HepG2 (cell line): ENCODE data around the gene FBXL13. TPM values are rescaled to one million over a fixed set of nuclear protein-coding genes. Genes with fewer than 3 reads are reported as not detected.

Source experiments
- ATAC-seq: fragments of 200-7000 bp; cut with Tn5 transposase; 3 replicates; pipeline ENCODE4 v1.9.1; 2020; ENCODE audit warnings: mild to moderate bottlenecking, moderate library complexity
- BruUV-seq: library from RNA; stranded (reverse); fragments of 400-500 nt; replicated peaks from 2 replicates; lab custom pipeline; 2021; lab: Mats Ljungman, UMichigan
- CTCF ChIA-PET: fragments of 300-600 bp; formaldehyde crosslinking; extraction: SDS; loops from one replicate; lab custom pipeline; 2021; ENCODE audit warnings: low total read pairs, inconsistent platforms, low intra/inter-chr PET ratio; lab: Yijun Ruan, JAX
- POLR2A ChIA-PET: fragments of 350-600 bp; sonication (Branson Sonifier 250); formaldehyde crosslinking; loops from one replicate; lab custom pipeline; 2020; ENCODE audit warnings: antibody characterized with exemption, inconsistent platforms; lab: Yijun Ruan, JAX
- DNase-seq: peaks from one replicate; pipeline ENCODE4 v3.0.0-alpha.2; 2015; ENCODE audit warnings: low spot score
- FAIRE-seq: peaks from 3 replicates; lab custom pipeline; 2011; peaks lifted over from hg19 to GRCh38; lab: Jason Lieb, UNC
- H2AFZ ChIP-seq: one replicate; pipeline ENCODE4 v1.6.1; 2011; ENCODE audit warnings: low read length, inconsistent platforms
- H3K27ac ChIP-seq: fragments of 300-600 bp; 3 replicates; pipeline ENCODE4 v1.8.0; 2011; ENCODE audit warnings: mixed run types, mild to moderate bottlenecking, mixed read lengths, low read length, inconsistent platforms; ENCODE audit not compliant: insufficient read depth; ENCODE audit errors: extremely low read length
- H3K27me3 ChIP-seq, 2 experiments: fragments of 200-600 bp in 1 of 2; 2 replicates in 1 of 2; 3 replicates in 1 of 2; pipeline versions ENCODE4 v1.6.0 to v1.8.0; 2011; ENCODE audit warnings: low read length in 2 of 2, mild to moderate bottlenecking in 2 of 2, moderate library complexity in 2 of 2, inconsistent platforms in 1 of 2; ENCODE audit not compliant: insufficient read depth in 2 of 2, control insufficient read depth in 1 of 2
- H3K36me3 ChIP-seq, 2 experiments: fragments of 200-600 bp in 1 of 2; replicated peaks in 1 of 2; 2 replicates in 1 of 2; 3 replicates in 1 of 2; pipeline versions ENCODE4 v1.5.1 to v1.8.0; 2011; ENCODE audit warnings: low read length in 2 of 2, inconsistent platforms in 1 of 2; ENCODE audit not compliant: insufficient read depth in 2 of 2, control insufficient read depth in 1 of 2
- H3K4me1 ChIP-seq: 2 replicates; pipeline ENCODE4 v1.5.1; 2012; ENCODE audit warnings: low read length, inconsistent platforms; ENCODE audit not compliant: insufficient read depth
- H3K4me2 ChIP-seq: 2 replicates; pipeline ENCODE4 v1.6.0; 2011; ENCODE audit warnings: low read depth, low read length, inconsistent platforms
- H3K4me3 ChIP-seq, 3 experiments: fragments of 200-600 bp in 1 of 3; sonication (generic), shearing (Covaris generic) in 1 of 3; replicated peaks in 1 of 3; 2 replicates each; pipeline ENCODE4 v1.5.1; 2011 to 2016; ENCODE audit warnings: low read length in 3 of 3, inconsistent platforms in 2 of 3, low read depth in 2 of 3, mild to moderate bottlenecking in 2 of 3, control low read depth in 1 of 3, mixed read lengths in 1 of 3; ENCODE audit not compliant: insufficient read depth in 1 of 3
- H3K79me2 ChIP-seq: one replicate; pipeline ENCODE4 v1.6.1; 2011; ENCODE audit warnings: low read length, inconsistent platforms; ENCODE audit not compliant: insufficient read depth
- H3K9ac ChIP-seq: 2 replicates; pipeline ENCODE4 v1.6.0; 2011; ENCODE audit warnings: mild to moderate bottlenecking, low read depth, low read length, inconsistent platforms; ENCODE audit not compliant: insufficient read depth
- H3K9me3 ChIP-seq: 2 replicates; pipeline ENCODE4 v1.5.1; 2012; ENCODE audit warnings: mild to moderate bottlenecking, low read length
- H4K20me1 ChIP-seq: 2 replicates; pipeline ENCODE4 v1.6.0; 2011; ENCODE audit warnings: inconsistent platforms, mild to moderate bottlenecking, low read length, moderate library complexity; ENCODE audit not compliant: insufficient read depth
- AGO1 ChIP-seq: fragments of 200-400 bp; formaldehyde crosslinking; IDR thresholded peaks from 2 replicates; pipeline ENCODE4 v1.6.1; 2017; ENCODE audit warnings: mild to moderate bottlenecking, low read depth, low read length, moderate library complexity; ENCODE audit not compliant: poor library complexity, severe bottlenecking
- CREM ChIP-seq, 2 experiments: sonication (generic) in 1 of 2; formaldehyde crosslinking in 1 of 2; IDR thresholded peaks; 2 replicates each; pipeline versions ENCODE4 v1.4.0 to v1.6.1; 2016 to 2020; ENCODE audit warnings: antibody characterized with exemption in 1 of 2, mild to moderate bottlenecking in 1 of 2, missing genetic modification reagents in 1 of 2
- EEA1 ChIP-seq: sonication (generic); formaldehyde crosslinking; IDR thresholded peaks from 2 replicates; pipeline ENCODE4 v1.5.1; 2020; ENCODE audit warnings: mild to moderate bottlenecking, missing genetic modification reagents, borderline replicate concordance
- GABPA ChIP-seq, 2 experiments: IDR thresholded peaks; 2 replicates each; pipeline ENCODE4 v1.6.1; 2011 to 2016; ENCODE audit warnings: low read depth in 2 of 2, low read length in 1 of 2, missing biosample characterization in 1 of 2, missing genetic modification characterization in 1 of 2
- NFKB2 ChIP-seq: sonication (generic); formaldehyde crosslinking; IDR thresholded peaks from 2 replicates; pipeline ENCODE4 v1.4.0; 2020; ENCODE audit warnings: missing genetic modification reagents, borderline replicate concordance
- PHF5A ChIP-seq: IDR thresholded peaks from one replicate; pipeline ENCODE4 v1.6.1; 2018; ENCODE audit warnings: low read depth, missing genetic modification reagents; ENCODE audit not compliant: unreplicated experiment
- REL ChIP-seq: sonication (generic); formaldehyde crosslinking; conservative IDR thresholded peaks from 2 replicates; pipeline ENCODE4 v1.8.0; 2022; ENCODE audit warnings: mild to moderate bottlenecking, missing genetic modification reagents, moderate library complexity
- RNF2 ChIP-seq: fragments of 450-650 bp; conservative IDR thresholded peaks from 2 replicates; pipeline ENCODE4 v1.6.1; 2016; ENCODE audit warnings: low read depth
- TARDBP ChIP-seq: sonication (generic); formaldehyde crosslinking; IDR thresholded peaks from 2 replicates; pipeline ENCODE4 v1.8.0; 2022; ENCODE audit warnings: mild to moderate bottlenecking, missing genetic modification reagents
- TEAD2 ChIP-seq: sonication (generic); formaldehyde crosslinking; IDR thresholded peaks from 2 replicates; pipeline ENCODE4 v1.9.0; 2021; ENCODE audit warnings: missing genetic modification reagents
- U2AF2 ChIP-seq: fragments of 200-400 bp; formaldehyde crosslinking; IDR thresholded peaks from 2 replicates; pipeline ENCODE4 v1.6.1; 2017; ENCODE audit warnings: low read depth, mild to moderate bottlenecking, low read length
- WIZ ChIP-seq: sonication (generic); formaldehyde crosslinking; IDR thresholded peaks from 2 replicates; pipeline ENCODE4 v1.5.1; 2020; ENCODE audit warnings: mild to moderate bottlenecking, missing genetic modification reagents
- ZNF30 ChIP-seq: sonication (generic); formaldehyde crosslinking; IDR thresholded peaks from 2 replicates; pipeline ENCODE4 v1.5.0; 2020; ENCODE audit warnings: mild to moderate bottlenecking, missing genetic modification reagents
- ZNF354B ChIP-seq: sonication (generic); formaldehyde crosslinking; IDR thresholded peaks from 2 replicates; pipeline ENCODE4 v1.8.0; 2022; ENCODE audit warnings: mild to moderate bottlenecking, missing genetic modification reagents
- ZNF614 ChIP-seq: IDR thresholded peaks from 2 replicates; pipeline ENCODE4 v1.6.1; 2018; ENCODE audit warnings: missing biosample characterization, missing genetic modification reagents, inconsistent platforms, borderline replicate concordance
- WGBS: methylation state at CpG from one replicate; pipeline ENCODE4 v1.1.6; 2017; ENCODE audit warnings: low lambda C conversion rate; 5-methylcytosine and 5-hydroxymethylcytosine counted together
- in situ Hi-C: cut with HindIII; loops from 2 replicates; pipeline ENCODE4 v1.10.0; 2017; ENCODE audit warnings: low pct_unique_long_range_greater_than_20kb; ENCODE audit not compliant: extremely low pct_ligation_motif_present
- intact Hi-C: fragments of 100-400 bp; cut with micrococcal nuclease; formaldehyde crosslinking; loops from one replicate; pipeline ENCODE4 v1.10.0; 2022; ENCODE audit not compliant: unreplicated experiment
- polyA plus RNA-seq, 8 experiments: library from polyadenylated mRNA; depleted of rRNA in 3 of 8; stranded (reverse) in 7 of 8; unstranded in 1 of 8; fragments of >200 nt; fragmentation: Illumina TruSeq in 4 of 8; extraction: Trizol in 4 of 8; gene quantifications; 2 replicates each; pipeline versions ENCODE4 v1.2.1 to v1.2.3, GENCODE V29; 2011 to 2016; ENCODE audit warnings: low read depth in 4 of 8, missing spikeins in 1 of 8, mixed read lengths in 1 of 8; ENCODE audit not compliant: insufficient read depth in 1 of 8
- total RNA-seq, 5 experiments: library from RNA; depleted of rRNA; stranded (reverse); fragments of >200 nt; fragmentation: Illumina TruSeq; extraction: Trizol; gene quantifications; 2 replicates each; pipeline ENCODE4 v1.2.3, GENCODE V29; 2016; ENCODE audit warnings: low read depth in 1 of 5
- TF ChIP-seq, protein P1 (sequence below): sonication (generic); formaldehyde crosslinking; IDR thresholded peaks from 2 replicates; pipeline ENCODE4 v1.8.0; 2022; ENCODE audit warnings: mild to moderate bottlenecking, missing genetic modification reagents; ENCODE audit not compliant: insufficient replicate concordance
- TF ChIP-seq, protein P2 (sequence below): sonication (generic); formaldehyde crosslinking; IDR thresholded peaks from 2 replicates; pipeline ENCODE4 v1.5.0; 2020; ENCODE audit warnings: missing genetic modification reagents, mild to moderate bottlenecking, borderline replicate concordance
- TF ChIP-seq, protein P3 (sequence below): sonication (generic); formaldehyde crosslinking; IDR thresholded peaks from 2 replicates; pipeline ENCODE4 v1.4.0; 2020; ENCODE audit warnings: missing genetic modification reagents
- TF ChIP-seq, protein P4 (sequence below): IDR thresholded peaks from 2 replicates; pipeline ENCODE4 v1.6.1; 2016; ENCODE audit warnings: low read depth

FBXL13 gene
- total and polyA plus RNA-seq, 2 of the 13 experiments (the other 11 are each of a cell fraction or from before 2014, with no cell fraction given): 0.24 to 0.77 TPM

DNA sequence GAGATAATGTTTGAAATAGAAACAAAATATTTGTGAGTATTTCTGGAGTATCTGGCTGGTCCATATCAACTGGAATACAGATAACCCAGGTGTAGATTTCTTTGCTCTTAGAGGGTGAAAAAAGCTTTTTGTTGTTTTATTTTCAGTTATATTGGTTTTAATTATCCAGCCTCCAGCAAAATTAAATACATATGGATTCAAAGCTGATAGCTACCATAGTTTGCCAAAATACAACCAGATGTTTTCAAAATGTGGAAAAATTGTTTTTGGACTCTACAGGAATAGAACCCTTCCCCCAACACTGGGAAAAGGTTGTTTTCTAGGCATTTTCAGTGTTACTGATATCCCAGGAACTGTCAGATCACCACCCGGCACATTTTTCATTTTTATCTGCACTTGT is 131.7 kb downstream of the FBXL13 start:
- in situ Hi-C loops (no loop called here), intact Hi-C loops (no loop called here)
- WGBS: 97% methylated on average over 1 of the region's 1 CpG
- Histone ChIP-seq H3K79me2 (no peaks in the 10 kb centered on the region), H4K20me1 (no peaks in the 10 kb centered on the region), H3K4me3 (no peak overlapping the region), H3K9me3 (no peaks in the 10 kb centered on the region), H3K27ac (no peak overlapping the region), H3K36me3 (no peaks in the 10 kb centered on the region), H3K9ac (no peak overlapping the region), H3K4me2 (no peak overlapping the region), H3K27me3 (peaks cover 0 to 1% of the 10 kb centered on the region in 2 experiments; a peak in 1 of 5 replicates), H3K4me1 (no peaks in the 10 kb centered on the region), H2AFZ (no peak overlapping the region)
- CTCF ChIA-PET: no interaction called here
- no peak for ATAC-seq
- TF ChIP-seq TARDBP (CRISPR knock-in tag) (no peak), NFKB2 (no peak), RNF2 (no peak), TEAD2 (CRISPR knock-in tag) (no peak), ZNF354B (no peak), WIZ (CRISPR knock-in tag) (no peak), ZNF614 (CRISPR knock-in tag) (no peak), PHF5A (CRISPR knock-in tag) (no peak), ZNF30 (CRISPR knock-in tag) (no peak), U2AF2 (no peak), EEA1 (CRISPR knock-in tag) (no peak), CREM (IDR thresholded peaks at IDR 0.05) (no peak), CREM (CRISPR knock-in tag; IDR thresholded peaks at IDR 0.05) (no peak), GABPA (IDR thresholded peaks at IDR 0.05; ENCODE audit: low read depth, low read length) (no peak), GABPA (CRISPR knock-in tag; IDR thresholded peaks at IDR 0.05; ENCODE audit: low read depth) (no peak), REL (CRISPR knock-in tag) (no peak), AGO1 (no peak)
- TF ChIP-seq, protein P1, sequence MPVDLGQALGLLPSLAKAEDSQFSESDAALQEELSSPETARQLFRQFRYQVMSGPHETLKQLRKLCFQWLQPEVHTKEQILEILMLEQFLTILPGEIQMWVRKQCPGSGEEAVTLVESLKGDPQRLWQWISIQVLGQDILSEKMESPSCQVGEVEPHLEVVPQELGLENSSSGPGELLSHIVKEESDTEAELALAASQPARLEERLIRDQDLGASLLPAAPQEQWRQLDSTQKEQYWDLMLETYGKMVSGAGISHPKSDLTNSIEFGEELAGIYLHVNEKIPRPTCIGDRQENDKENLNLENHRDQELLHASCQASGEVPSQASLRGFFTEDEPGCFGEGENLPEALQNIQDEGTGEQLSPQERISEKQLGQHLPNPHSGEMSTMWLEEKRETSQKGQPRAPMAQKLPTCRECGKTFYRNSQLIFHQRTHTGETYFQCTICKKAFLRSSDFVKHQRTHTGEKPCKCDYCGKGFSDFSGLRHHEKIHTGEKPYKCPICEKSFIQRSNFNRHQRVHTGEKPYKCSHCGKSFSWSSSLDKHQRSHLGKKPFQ (CRISPR knock-in tag): no peak
- TF ChIP-seq, protein P2, sequence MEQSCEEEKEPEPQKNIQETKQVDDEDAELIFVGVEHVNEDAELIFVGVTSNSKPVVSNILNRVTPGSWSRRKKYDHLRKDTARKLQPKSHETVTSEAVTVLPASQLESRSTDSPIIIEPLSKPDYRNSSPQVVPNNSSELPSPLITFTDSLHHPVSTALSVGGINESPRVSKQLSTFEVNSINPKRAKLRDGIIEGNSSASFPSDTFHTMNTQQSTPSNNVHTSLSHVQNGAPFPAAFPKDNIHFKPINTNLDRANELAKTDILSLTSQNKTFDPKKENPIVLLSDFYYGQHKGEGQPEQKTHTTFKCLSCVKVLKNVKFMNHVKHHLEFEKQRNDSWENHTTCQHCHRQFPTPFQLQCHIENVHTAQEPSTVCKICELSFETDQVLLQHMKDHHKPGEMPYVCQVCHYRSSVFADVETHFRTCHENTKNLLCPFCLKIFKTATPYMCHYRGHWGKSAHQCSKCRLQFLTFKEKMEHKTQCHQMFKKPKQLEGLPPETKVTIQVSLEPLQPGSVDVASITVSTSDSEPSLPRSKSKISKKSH (CRISPR knock-in tag): no peak
- TF ChIP-seq, protein P3, sequence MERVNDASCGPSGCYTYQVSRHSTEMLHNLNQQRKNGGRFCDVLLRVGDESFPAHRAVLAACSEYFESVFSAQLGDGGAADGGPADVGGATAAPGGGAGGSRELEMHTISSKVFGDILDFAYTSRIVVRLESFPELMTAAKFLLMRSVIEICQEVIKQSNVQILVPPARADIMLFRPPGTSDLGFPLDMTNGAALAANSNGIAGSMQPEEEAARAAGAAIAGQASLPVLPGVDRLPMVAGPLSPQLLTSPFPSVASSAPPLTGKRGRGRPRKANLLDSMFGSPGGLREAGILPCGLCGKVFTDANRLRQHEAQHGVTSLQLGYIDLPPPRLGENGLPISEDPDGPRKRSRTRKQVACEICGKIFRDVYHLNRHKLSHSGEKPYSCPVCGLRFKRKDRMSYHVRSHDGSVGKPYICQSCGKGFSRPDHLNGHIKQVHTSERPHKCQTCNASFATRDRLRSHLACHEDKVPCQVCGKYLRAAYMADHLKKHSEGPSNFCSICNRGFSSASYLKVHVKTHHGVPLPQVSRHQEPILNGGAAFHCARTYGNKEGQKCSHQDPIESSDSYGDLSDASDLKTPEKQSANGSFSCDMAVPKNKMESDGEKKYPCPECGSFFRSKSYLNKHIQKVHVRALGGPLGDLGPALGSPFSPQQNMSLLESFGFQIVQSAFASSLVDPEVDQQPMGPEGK (CRISPR knock-in tag): no peak
- TF ChIP-seq, protein P4, sequence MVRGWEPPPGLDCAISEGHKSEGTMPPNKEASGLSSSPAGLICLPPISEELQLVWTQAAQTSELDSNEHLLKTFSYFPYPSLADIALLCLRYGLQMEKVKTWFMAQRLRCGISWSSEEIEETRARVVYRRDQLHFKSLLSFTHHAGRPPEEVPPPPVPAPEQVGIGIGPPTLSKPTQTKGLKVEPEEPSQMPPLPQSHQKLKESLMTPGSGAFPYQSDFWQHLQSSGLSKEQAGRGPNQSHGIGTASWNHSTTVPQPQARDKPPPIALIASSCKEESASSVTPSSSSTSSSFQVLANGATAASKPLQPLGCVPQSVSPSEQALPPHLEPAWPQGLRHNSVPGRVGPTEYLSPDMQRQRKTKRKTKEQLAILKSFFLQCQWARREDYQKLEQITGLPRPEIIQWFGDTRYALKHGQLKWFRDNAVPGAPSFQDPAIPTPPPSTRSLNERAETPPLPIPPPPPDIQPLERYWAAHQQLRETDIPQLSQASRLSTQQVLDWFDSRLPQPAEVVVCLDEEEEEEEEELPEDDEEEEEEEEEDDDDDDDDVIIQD (CRISPR knock-in tag): no peak
- no peak for FAIRE-seq
- no TSS peak for BruUV-seq
- POLR2A ChIA-PET: no interaction called here
- no peak for DNase-seq
